ENCODE data around the gene ANLN. TPM values are rescaled to one million over a fixed set of nuclear protein-coding genes. Genes with fewer than 3 reads are reported as not detected.

The ANLN gene
- total and polyA plus RNA-seq, 3 donors from 2014 or later: 17.3 to 35.5 (median 17.6) TPM

DNA sequence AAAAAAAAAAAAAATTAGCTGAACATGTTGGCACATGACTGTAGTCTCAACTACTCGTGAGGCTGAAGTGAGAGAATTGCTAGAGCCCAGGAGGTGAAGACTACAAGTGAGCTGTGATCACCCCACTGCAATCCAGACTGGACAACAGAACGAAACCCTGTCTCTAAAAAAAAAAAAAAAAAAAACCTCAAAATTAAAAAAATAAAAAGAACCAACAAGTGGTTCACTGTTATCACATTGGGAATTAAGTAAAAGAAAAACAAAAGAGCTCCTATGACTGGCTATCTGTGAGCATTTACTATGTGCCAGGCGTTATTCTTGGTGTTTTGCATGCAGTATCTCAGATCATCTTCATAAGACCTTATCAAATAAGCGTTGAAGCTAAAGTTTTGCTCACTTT lies 66.0 kb downstream of the ANLN start:
- Histone ChIP-seq H3K9me3 (no peaks in the 10 kb centered on the region), H3K4me3 (no peak overlapping the region), H3K27ac (no peak overlapping the region), H3K36me3 (ENCODE audit: low read depth, missing control alignments) (no peaks in the 10 kb centered on the region), H3K4me1 (no peaks in the 10 kb centered on the region), H3K27me3 (no peaks in the 10 kb centered on the region)
- intact Hi-C loops (cut with DNase I; ENCODE audit: low total_unique reads): no loop called here
- 91 to 96% methylated on average over 4 of the region's 4 CpGs for WGBS, 2 donors
- DNase-seq: no peak
- TF ChIP-seq, protein P1, sequence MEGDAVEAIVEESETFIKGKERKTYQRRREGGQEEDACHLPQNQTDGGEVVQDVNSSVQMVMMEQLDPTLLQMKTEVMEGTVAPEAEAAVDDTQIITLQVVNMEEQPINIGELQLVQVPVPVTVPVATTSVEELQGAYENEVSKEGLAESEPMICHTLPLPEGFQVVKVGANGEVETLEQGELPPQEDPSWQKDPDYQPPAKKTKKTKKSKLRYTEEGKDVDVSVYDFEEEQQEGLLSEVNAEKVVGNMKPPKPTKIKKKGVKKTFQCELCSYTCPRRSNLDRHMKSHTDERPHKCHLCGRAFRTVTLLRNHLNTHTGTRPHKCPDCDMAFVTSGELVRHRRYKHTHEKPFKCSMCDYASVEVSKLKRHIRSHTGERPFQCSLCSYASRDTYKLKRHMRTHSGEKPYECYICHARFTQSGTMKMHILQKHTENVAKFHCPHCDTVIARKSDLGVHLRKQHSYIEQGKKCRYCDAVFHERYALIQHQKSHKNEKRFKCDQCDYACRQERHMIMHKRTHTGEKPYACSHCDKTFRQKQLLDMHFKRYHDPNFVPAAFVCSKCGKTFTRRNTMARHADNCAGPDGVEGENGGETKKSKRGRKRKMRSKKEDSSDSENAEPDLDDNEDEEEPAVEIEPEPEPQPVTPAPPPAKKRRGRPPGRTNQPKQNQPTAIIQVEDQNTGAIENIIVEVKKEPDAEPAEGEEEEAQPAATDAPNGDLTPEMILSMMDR (IDR thresholded peaks at IDR 0.05): no peak
- no peak for TF ChIP-seq POLR2A (IDR thresholded peaks at IDR 0.05)

DNA sequence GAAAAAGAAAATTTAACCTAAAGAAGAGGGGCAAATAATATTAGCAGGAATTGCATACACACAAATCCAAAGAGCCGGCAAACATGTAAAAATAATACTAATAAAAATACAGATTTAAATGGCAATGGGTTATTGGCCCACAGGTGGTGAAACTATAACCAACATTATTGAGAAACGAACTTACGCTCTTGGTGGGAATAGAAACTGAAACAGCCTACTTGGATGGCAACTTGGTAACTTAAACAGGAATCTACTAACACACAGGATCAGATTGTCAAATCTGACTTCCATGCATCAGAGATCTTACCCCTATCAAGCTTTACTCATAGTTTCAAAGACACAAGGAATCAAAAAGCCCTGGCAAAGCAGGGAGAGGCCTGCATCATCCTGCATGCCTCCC lies 66.5 kb downstream of the ANLN start:
- TF ChIP-seq, protein P1 (IDR thresholded peaks at IDR 0.05): no peak
- TF ChIP-seq POLR2A (IDR thresholded peaks at IDR 0.05): no peak
- H3K4me1 ChIP-seq: no peaks in the 10 kb centered on the region
- no peak overlapping the region for H3K27ac ChIP-seq
- no peaks in the 10 kb centered on the region for H3K27me3 ChIP-seq
- H3K9me3 ChIP-seq: no peaks in the 10 kb centered on the region
- H3K4me3 ChIP-seq: no peak overlapping the region
- WGBS, 2 donors: 74 to 100% methylated on average over 3 of the region's 3 CpGs
- no peaks in the 10 kb centered on the region for H3K36me3 ChIP-seq (ENCODE audit: low read depth, missing control alignments)
- DNase-seq: no peak
- intact Hi-C loops (cut with DNase I; ENCODE audit: low total_unique reads): no loop called here

DNA sequence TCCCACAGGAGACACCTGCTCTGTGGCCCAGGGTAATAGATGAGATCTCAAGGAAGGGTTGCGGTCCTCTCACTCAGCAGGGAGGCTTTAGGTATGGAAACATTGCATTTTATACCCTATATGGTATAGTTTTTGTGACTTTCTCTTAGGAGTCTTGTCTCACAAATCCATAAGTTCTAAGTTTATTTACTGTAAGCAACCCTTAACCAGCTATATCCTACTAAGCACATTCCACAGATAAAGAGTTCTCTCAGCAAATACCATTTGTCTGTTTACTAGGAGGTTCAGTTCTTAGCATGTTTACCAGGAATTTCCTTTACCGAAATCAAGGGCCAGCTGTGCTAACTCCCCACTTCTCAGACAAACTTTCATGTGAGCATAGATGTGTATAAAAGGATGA lies 66.9 kb downstream of the ANLN start:
- intact Hi-C loops (cut with DNase I; ENCODE audit: low total_unique reads): no loop called here
- Histone ChIP-seq H3K36me3 (ENCODE audit: low read depth, missing control alignments) (no peaks in the 10 kb centered on the region), H3K4me1 (no peaks in the 10 kb centered on the region), H3K27me3 (no peaks in the 10 kb centered on the region), H3K4me3 (no peak overlapping the region), H3K9me3 (no peaks in the 10 kb centered on the region), H3K27ac (no peak overlapping the region)
- no peak for DNase-seq
- WGBS, 2 donors: 82 to 96% methylated on average over 2 of the region's 2 CpGs
- TF ChIP-seq POLR2A (IDR thresholded peaks at IDR 0.05): no peak
- TF ChIP-seq, protein P1 (IDR thresholded peaks at IDR 0.05): no peak

DNA sequence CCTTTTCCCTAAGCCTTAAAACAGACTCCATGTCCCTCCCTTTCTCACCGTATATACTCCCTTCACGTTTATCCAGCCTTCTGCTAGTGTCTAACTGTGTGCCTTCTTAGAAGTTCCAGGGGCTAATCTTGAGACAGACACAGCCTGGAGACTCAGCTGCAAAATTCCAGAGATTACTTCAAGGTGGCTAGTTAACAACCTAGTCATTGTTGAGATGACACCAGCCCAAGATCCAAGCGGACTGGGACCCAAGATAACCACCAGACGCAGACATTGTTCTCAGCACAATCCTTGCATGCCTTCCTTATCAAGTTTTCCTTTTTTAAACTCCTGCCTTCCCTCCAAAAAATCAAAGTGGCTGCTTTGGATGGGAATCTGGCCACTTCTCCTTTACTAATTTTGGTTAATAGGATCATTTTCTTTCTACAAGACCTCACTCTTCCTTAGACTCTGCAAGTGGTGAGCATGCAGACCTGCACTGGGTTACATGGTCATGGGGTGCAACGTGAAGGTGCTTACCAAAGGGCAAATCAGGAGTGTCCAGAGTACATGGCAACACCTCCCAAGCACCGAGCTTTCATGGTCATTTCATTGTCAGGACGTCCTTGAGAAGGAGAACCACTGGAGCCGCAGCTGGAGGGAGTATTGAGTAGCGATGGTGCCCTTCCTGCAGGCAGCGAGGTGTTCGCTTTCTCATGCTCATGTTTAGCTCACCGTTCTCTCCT lies 69.7 kb downstream of the ANLN start:
- H3K36me3 ChIP-seq (ENCODE audit: low read depth, missing control alignments): no peaks in the 10 kb centered on the region
- H3K27ac ChIP-seq: no peak overlapping the region
- no peak for DNase-seq
- WGBS, 2 donors: 61 to 63% methylated on average over 12 of the region's 12 CpGs
- intact Hi-C loops (cut with DNase I; ENCODE audit: low total_unique reads): no loop called here
- H3K4me1 ChIP-seq: no peaks in the 10 kb centered on the region
- H3K27me3 ChIP-seq: no peaks in the 10 kb centered on the region
- no peak for TF ChIP-seq POLR2A (IDR thresholded peaks at IDR 0.05)
- TF ChIP-seq, protein P1 (IDR thresholded peaks at IDR 0.05): no peak
- no peak overlapping the region for H3K4me3 ChIP-seq
- no peaks in the 10 kb centered on the region for H3K9me3 ChIP-seq
